Renal cortex interstitium (tissue), 11 donors: ENCODE results near the gene LMAN1L. TPM values are rescaled to one million over a fixed set of nuclear protein-coding genes. Genes with fewer than 3 reads are reported as not detected.
"Not testable (repeated sequence)": the region's sequence is repeated elsewhere in the genome, so short reads cannot be mapped to it uniquely, and the experiment has no call there.

Source experiments
- DNase-seq, 11 donors: peaks; one replicate each; pipeline ENCODE4 v3.0.0-alpha.2; 2013; ENCODE audit warnings: low read depth in 9 of 11, low spot score in 4 of 11; ENCODE audit errors: extremely low read depth in 1 of 11
- polyA plus RNA-seq, 3 donors: library from polyadenylated mRNA; unstranded; fragments of 120-200 nt; gene quantifications; one replicate each; pipeline ENCODE4 v1.2.1, GENCODE V29; 2013; ENCODE audit not compliant: insufficient read length in 3 of 3

The LMAN1L gene
- polyA plus RNA-seq, 3 donors, result not detected

GRCh38 chr15:74780523-74781430 is 31.9 kb upstream of the LMAN1L start:
- no peak for DNase-seq

DNA sequence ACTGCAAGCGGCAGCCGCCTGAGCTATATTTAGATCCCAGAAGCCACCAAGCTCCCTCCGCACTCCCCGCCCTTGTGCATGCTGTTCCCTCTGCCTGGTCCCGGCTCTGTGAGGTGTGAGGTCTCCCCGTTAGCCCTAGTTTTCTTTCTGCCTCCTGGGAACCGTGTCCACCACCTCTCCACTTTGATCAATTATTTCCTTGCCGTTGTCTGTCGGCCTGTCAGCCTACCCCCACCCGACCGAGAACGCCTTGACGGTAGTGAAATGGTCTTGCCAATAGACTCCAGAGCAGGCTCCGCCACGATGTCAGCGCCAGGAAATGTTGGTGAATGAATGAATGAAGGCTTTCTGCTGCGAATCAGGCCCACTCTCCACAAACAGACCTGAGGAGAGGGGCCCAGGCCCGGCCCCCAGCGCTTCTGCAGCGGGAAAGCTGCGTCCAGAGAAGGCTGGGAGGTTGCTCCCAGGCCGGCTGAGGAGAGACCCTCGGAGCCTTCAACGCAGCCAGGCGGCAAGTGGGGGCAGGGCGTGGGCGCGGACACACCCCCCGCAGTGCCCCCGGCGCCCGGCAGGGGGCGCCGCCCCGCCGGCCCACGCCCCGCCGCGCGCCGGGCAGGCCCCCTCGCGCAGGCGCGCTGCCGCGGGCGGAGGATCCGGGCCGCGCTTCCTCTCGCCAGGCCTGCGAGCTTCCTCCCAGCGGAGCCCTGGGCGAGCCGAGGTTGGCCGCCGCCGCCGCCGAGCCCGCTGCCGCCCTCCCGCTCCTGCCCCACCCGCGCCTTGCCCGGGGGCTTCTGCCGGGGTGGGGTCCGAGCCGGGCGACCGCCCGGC is 31.0 kb upstream of the LMAN1L start, which contains the start of gene CSK:
Gene CSK (plus strand): TSS at position 650 of the 828 bp plus-strand sequence. CDS start 16,218 bp downstream, outside the sequence.
- DNase-seq, result peak in 7 of 11 donors; percentile 51 to 70 (median 63)

GRCh38 chr15:74782259-74783071 is 30.2 kb upstream of the LMAN1L start:
- no peak for DNase-seq

- DNase-seq, result no peak
These were observed 29.4 kb upstream of the LMAN1L start for GRCh38 chr15:74783072-74783807.

- no peak for DNase-seq
These were observed 28.8 kb upstream of the LMAN1L start for GRCh38 chr15:74783808-74784175.

DNA sequence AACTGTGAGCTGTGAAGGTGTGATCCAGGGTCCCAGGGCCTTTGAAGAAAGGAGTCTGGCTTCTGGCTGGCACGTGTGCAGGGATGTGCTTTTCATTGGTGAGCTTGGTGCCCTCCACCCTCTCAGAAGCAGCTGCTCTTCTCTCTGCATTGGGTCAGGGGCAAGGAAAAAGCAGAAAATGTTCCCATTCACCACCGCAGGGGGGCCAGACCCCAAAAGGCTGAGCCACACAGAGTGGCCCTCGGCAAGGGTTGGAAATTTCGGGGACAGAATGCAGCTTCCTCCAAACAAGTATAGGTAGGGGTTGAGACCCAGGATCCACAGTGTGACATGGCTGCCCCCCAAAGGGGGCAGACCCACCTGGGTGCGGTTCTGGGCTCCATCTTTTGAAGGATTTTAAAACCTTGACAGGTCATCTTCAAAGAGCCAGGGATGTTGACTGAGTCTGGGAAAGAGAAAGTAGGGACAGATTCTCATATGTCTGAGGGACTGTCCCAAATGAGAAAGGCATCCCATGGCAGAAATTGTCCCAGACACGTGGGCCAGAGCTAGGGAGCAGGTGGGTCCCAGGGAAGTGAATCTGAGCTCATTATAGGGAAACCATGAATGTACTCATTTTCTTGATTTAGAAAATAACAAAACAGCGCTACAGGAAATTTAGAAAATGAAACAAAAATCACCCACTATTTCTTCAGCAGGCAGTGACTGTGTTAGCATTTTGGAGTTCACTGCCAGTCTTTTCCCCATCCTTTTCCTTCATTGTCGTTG is 28.0 kb upstream of the LMAN1L start:
- DNase-seq, result no peak

GRCh38 chr15:74785194-74786032 is 27.2 kb upstream of the LMAN1L start:
- DNase-seq, result no peak

- DNase-seq, result not testable (repeated sequence)
These were observed 26.6 kb upstream of the LMAN1L start for GRCh38 chr15:74786081-74786480.

GRCh38 chr15:74786551-74787165 is 26.0 kb upstream of the LMAN1L start:
- no peak for DNase-seq

DNA sequence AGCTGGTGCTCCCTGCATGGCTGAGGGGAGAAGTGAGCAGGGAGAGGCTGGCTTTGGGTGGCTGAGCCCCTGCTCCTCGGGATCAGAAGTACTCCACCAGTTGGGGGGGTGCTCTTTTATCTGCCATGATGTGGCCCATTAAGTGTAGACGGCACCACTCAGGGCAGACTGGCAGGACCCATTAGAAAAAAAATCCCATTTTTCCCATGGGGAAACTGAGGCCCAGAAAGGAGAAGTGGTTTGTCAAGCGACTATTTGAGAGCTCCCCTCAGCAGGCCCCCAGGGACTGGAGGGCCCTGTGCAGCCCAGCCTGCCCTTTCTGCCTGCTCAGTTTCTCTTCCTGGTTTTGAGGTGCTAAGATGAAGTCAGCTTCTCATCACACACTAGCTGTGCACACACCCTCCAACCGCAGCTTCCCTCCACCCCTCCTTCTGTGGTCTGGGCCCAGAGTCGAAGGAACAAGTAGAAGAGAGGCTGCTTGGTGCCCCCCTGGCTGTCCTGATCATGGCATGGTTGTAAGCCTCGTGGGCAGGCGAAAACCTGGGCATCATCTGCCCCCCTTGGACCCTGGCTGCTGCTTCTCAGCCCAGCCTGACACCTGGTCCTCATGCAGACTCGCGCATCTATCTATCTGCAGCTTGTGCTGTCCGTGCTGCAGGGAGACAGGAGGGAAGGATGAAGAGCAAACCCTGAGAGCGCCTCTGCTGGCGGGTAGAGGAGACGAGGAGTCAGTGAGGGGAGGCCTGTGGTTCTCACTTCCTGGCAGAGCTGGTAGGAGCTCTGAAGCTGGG is 25.2 kb upstream of the LMAN1L start:
- DNase-seq, result no peak

DNA sequence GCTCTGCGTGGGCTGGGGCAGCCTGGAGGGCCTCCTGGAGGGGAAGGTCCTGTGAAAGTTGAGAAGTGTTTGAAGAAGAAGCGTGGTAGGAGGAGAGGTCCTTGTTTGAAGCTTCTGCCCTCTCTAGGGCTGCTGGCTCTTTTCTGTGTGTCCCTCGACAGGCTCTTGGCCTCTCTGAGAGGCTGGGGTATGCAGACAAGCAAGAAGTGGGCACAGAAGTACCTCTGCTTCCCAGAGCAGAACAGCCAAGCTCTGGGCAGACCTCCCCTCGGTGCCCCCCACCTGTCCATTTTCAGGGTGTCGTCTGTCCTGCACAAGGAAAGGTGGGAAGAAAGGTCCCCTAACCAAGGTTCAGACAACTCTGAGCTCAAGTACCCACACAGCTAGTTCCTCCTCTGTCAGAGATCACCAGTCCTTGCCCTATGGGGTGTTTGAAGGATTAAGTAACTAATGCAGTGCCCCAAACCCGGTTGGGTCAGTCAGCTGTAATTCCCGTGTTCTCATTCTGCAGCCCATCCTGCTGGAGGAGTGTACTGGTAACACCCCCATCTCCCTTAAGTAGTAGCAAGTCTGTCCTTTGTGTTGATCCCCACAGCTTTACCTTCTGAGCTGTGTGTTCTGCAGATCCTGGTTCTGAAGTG is 24.5 kb upstream of the LMAN1L start:
- DNase-seq, result no peak

DNA sequence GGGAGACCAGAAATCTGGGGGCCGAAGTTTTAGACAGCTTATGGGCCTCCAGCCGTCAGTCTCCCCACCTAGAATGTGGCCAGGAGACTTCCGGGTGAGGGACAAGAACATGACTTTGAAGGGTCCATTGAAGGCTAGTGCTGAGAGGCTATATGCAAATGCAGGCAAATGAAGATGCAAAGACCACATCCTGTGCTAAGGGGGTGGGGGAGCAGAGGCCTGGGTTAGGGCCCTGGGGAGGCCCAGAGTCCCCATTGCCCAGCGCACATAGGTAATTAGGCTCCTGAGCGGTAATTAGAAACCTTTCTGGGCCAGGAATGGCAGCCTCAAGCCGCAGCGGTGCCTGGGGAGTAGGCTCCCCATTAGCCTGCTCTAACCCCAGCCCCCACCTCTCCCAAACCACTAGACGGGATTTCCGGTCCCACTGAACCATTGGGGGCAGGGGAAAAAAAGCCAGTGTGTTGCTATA is 23.9 kb upstream of the LMAN1L start:
- no peak for DNase-seq

- DNase-seq, result no peak
These were observed 23.4 kb upstream of the LMAN1L start for GRCh38 chr15:74789171-74789631.

GRCh38 chr15:74789741-74790079 is 22.9 kb upstream of the LMAN1L start:
- no peak for DNase-seq
